ENCODE data around the gene PRSS56. TPM values are rescaled to one million over a fixed set of nuclear protein-coding genes. Genes with fewer than 3 reads are reported as not detected.

Gene PRSS56
- total RNA-seq, 1 experiment from 2014 or later, result not detected

DNA sequence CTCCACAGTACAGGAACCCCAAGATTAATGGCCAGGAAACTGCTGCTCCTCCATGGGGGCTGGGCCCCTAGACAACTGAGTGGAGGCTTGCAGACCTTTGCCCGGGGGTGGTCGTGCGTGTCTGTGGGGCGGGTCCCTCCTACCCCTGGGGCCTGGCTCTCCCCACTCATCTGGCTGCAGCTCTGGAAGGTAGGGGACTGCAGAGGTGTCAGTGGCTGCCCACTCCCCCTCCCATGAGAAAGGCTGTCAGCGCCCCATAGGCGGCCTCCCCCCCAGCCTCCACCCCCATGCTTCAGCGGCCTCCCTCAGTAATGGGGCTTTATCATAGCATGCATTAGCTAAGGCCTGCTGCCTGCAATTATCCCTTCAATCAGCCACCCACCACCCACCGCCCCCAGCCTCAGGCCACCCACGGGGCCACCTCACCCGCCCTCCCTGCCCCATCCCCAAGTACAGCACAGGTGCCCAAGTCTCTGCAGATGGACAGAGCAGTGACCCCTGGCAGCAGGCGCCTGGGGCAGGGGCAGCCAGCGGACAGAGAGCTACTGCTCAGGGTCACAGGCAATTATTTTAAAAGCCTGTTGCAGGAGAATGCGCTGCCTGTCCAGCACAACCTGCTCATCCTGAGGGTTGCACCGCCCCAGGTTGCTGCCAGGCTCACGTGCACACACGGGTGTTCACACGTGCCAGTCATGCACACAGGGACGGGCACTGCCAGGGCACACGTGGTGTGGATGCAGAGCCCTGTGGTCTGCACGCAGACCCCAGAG is 23.5 kb upstream of the PRSS56 start:
- no peak for DNase-seq
- Mint-ChIP-seq H3K9me3 (ENCODE audit: unreplicated experiment) (no peaks in the 10 kb centered on the region), H3K4me3 (ENCODE audit: unreplicated experiment) (no peak overlapping the region), H3K36me3 (ENCODE audit: insufficient read depth, unreplicated experiment) (no peaks in the 10 kb centered on the region), H3K4me1 (ENCODE audit: low read depth, unreplicated experiment) (no peaks in the 10 kb centered on the region), H3K27me3 (ENCODE audit: insufficient read depth, unreplicated experiment) (no peaks in the 10 kb centered on the region), H3K27ac (ENCODE audit: unreplicated experiment) (no peak overlapping the region)
- Histone ChIP-seq H3K4me1 (no peaks in the 10 kb centered on the region), H3K9me3 (no peaks in the 10 kb centered on the region), H3K27me3 (replicated peaks; ENCODE audit: control insufficient read depth, insufficient read depth, low read length) (no peaks in the 10 kb centered on the region), H3K36me3 (ENCODE audit: control insufficient read depth, insufficient read depth, low read length) (no peaks in the 10 kb centered on the region), H3K4me3 (ENCODE audit: low read depth, low read length) (no peak overlapping the region)
- ChIA-PET CTCF (no interaction called here), POLR2A (no interaction called here)
- TF ChIP-seq CTCF (IDR thresholded peaks at IDR 0.05; ENCODE audit: insufficient read depth in 1 of 2, low read depth in 1 of 2, low read length in 1 of 2, severe bottlenecking in 1 of 2, unreplicated experiment in 1 of 2), result no peak
- intact Hi-C loops (cut with micrococcal nuclease; ENCODE audit: unreplicated experiment), result no loop called here
- no TSS peak for BruUV-seq (replicated peaks)

- Mint-ChIP-seq H3K4me3 (ENCODE audit: unreplicated experiment) (no peak overlapping the region), H3K36me3 (ENCODE audit: insufficient read depth, unreplicated experiment) (no peaks in the 10 kb centered on the region), H3K4me1 (ENCODE audit: low read depth, unreplicated experiment) (no peaks in the 10 kb centered on the region), H3K9me3 (ENCODE audit: unreplicated experiment) (no peaks in the 10 kb centered on the region), H3K27ac (ENCODE audit: unreplicated experiment) (no peak overlapping the region), H3K27me3 (ENCODE audit: insufficient read depth, unreplicated experiment) (no peaks in the 10 kb centered on the region)
- BruUV-seq (replicated peaks), result no TSS peak
- H3K36me3 ChIP-seq (ENCODE audit: control insufficient read depth, insufficient read depth, low read length), result no peaks in the 10 kb centered on the region
- no peak overlapping the region for H3K4me3 ChIP-seq (ENCODE audit: low read depth, low read length)
- no peaks in the 10 kb centered on the region for H3K4me1 ChIP-seq
- POLR2A ChIA-PET, result no interaction called here
- H3K27me3 ChIP-seq (replicated peaks; ENCODE audit: control insufficient read depth, insufficient read depth, low read length), result no peaks in the 10 kb centered on the region
- H3K9me3 ChIP-seq, result no peaks in the 10 kb centered on the region
- DNase-seq, result no peak
- intact Hi-C loops (cut with micrococcal nuclease; ENCODE audit: unreplicated experiment), result no loop called here
- TF ChIP-seq CTCF (IDR thresholded peaks at IDR 0.05; ENCODE audit: insufficient read depth in 1 of 2, low read depth in 1 of 2, low read length in 1 of 2, severe bottlenecking in 1 of 2, unreplicated experiment in 1 of 2), result no peak
- CTCF ChIA-PET, result no interaction called here
Observed at GRCh38 chr2:232497348-232497747, 22.8 kb upstream of the PRSS56 start.

- ChIA-PET POLR2A (no interaction called here), CTCF (no interaction called here)
- DNase-seq, result no peak
- no peaks in the 10 kb centered on the region for H3K4me1 ChIP-seq
- Mint-ChIP-seq H3K36me3 (ENCODE audit: insufficient read depth, unreplicated experiment) (no peaks in the 10 kb centered on the region), H3K4me1 (ENCODE audit: low read depth, unreplicated experiment) (no peaks in the 10 kb centered on the region), H3K27me3 (ENCODE audit: insufficient read depth, unreplicated experiment) (no peaks in the 10 kb centered on the region), H3K27ac (ENCODE audit: unreplicated experiment) (no peak overlapping the region), H3K4me3 (ENCODE audit: unreplicated experiment) (no peak overlapping the region), H3K9me3 (ENCODE audit: unreplicated experiment) (no peaks in the 10 kb centered on the region)
- no peak for TF ChIP-seq CTCF (IDR thresholded peaks at IDR 0.05; ENCODE audit: insufficient read depth in 1 of 2, low read depth in 1 of 2, low read length in 1 of 2, severe bottlenecking in 1 of 2, unreplicated experiment in 1 of 2)
- intact Hi-C loops (cut with micrococcal nuclease; ENCODE audit: unreplicated experiment), result no loop called here
- no peaks in the 10 kb centered on the region for H3K9me3 ChIP-seq
- no peaks in the 10 kb centered on the region for H3K36me3 ChIP-seq (ENCODE audit: control insufficient read depth, insufficient read depth, low read length)
- no TSS peak for BruUV-seq (replicated peaks)
- H3K27me3 ChIP-seq (replicated peaks; ENCODE audit: control insufficient read depth, insufficient read depth, low read length), result no peaks in the 10 kb centered on the region
- no peak overlapping the region for H3K4me3 ChIP-seq (ENCODE audit: low read depth, low read length)
Observed at GRCh38 chr2:232498452-232498851, 21.7 kb upstream of the PRSS56 start.

Data from Caco-2 (cell line).